Glutamatergic neuron (in vitro differentiated cells): ENCODE data around the gene C12orf60. TPM values are rescaled to one million over a fixed set of nuclear protein-coding genes. Genes with fewer than 3 reads are reported as not detected.
"Not testable (repeated sequence)": the region's sequence is repeated elsewhere in the genome, so short reads cannot be mapped to it uniquely, and the experiment has no call there.

Experiments
- DNase-seq: peaks from one replicate; pipeline ENCODE4 v3.0.0; 2022
- H3K27ac Mint-ChIP-seq: one replicate; pipeline ENCODE4 v1.8.0; 2020; ENCODE audit warnings: mild to moderate bottlenecking, mixed read lengths, inconsistent platforms; ENCODE audit not compliant: unreplicated experiment
- H3K27me3 Mint-ChIP-seq: one replicate; pipeline ENCODE4 v1.8.0; 2020; ENCODE audit warnings: mild to moderate bottlenecking, moderate library complexity, mixed read lengths, inconsistent platforms; ENCODE audit not compliant: unreplicated experiment
- H3K36me3 Mint-ChIP-seq: one replicate; pipeline ENCODE4 v1.8.0; 2020; ENCODE audit warnings: mild to moderate bottlenecking, mixed read lengths, inconsistent platforms; ENCODE audit not compliant: unreplicated experiment
- H3K4me1 Mint-ChIP-seq: one replicate; pipeline ENCODE4 v1.8.0; 2020; ENCODE audit warnings: mild to moderate bottlenecking, low read depth, mixed read lengths, inconsistent platforms; ENCODE audit not compliant: unreplicated experiment
- H3K4me3 Mint-ChIP-seq: one replicate; pipeline ENCODE4 v1.8.0; 2020; ENCODE audit warnings: mild to moderate bottlenecking, mixed read lengths, inconsistent platforms; ENCODE audit not compliant: unreplicated experiment
- H3K9me3 Mint-ChIP-seq: one replicate; pipeline ENCODE4 v1.8.0; 2020; ENCODE audit warnings: mild to moderate bottlenecking, moderate library complexity, mixed read lengths, inconsistent platforms; ENCODE audit not compliant: unreplicated experiment
- long read RNA-seq: library from polyadenylated mRNA; unstranded; transcript quantifications from one replicate; pipeline ENCODE4 v2.0.0, GENCODE V29; 2020; ENCODE audit not compliant: unreplicated experiment
- total RNA-seq: library from RNA; stranded (reverse); fragmentation: NEBNext Ultra II Directional; extraction: Animal tissue kit (Norgen Biotek cat#: 25700); gene quantifications from one replicate; pipeline ENCODE4 v1.2.1, GENCODE V29; 2021; ENCODE audit not compliant: unreplicated experiment
- TF ChIP-seq, protein P1 (sequence below): fragments of 200-600 bp; sonication (generic); IDR thresholded peaks from one replicate; pipeline ENCODE4 v1.5.0; 2021; ENCODE audit not compliant: partially characterized antibody, unreplicated experiment

Gene C12orf60
- total RNA-seq: 0.88 TPM
- long read RNA-seq, partial matches to known transcripts: 0 of 1 reads
- long read RNA-seq, other reads (novel, unspliced or antisense): 0 of 1 reads

GRCh38 chr12:14803011-14803829, at the start of gene C12orf60, which contains the start of gene WBP11:
Gene C12orf60 (plus strand): TSS chr12:14803670. CDS start chr12:14822936, 19,266 bp downstream.
Gene WBP11 (minus strand): TSS chr12:14803478. CDS start chr12:14801383, 2,095 bp downstream.
- Mint-ChIP-seq H3K27me3 (peaks cover 1% of the 10 kb centered on the region), H3K4me3 (no peak within 1 kb of the TSS), H3K9me3 (no peaks in the 10 kb centered on the region), H3K36me3 (no peaks in the 10 kb centered on the region), H3K27ac (no peak within 1 kb of the TSS), H3K4me1 (no peaks in the 10 kb centered on the region)
- DNase-seq: peak; percentile 84
- TF ChIP-seq, protein P1, sequence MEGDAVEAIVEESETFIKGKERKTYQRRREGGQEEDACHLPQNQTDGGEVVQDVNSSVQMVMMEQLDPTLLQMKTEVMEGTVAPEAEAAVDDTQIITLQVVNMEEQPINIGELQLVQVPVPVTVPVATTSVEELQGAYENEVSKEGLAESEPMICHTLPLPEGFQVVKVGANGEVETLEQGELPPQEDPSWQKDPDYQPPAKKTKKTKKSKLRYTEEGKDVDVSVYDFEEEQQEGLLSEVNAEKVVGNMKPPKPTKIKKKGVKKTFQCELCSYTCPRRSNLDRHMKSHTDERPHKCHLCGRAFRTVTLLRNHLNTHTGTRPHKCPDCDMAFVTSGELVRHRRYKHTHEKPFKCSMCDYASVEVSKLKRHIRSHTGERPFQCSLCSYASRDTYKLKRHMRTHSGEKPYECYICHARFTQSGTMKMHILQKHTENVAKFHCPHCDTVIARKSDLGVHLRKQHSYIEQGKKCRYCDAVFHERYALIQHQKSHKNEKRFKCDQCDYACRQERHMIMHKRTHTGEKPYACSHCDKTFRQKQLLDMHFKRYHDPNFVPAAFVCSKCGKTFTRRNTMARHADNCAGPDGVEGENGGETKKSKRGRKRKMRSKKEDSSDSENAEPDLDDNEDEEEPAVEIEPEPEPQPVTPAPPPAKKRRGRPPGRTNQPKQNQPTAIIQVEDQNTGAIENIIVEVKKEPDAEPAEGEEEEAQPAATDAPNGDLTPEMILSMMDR: no peak

GRCh38 chr12:14756334-14757143, 46.9 kb upstream of the C12orf60 start:
- Mint-ChIP-seq H3K4me3 (no peak overlapping the region), H3K4me1 (no peaks in the 10 kb centered on the region), H3K27ac (no peak overlapping the region), H3K27me3 (no peaks in the 10 kb centered on the region), H3K36me3 (no peaks in the 10 kb centered on the region), H3K9me3 (no peaks in the 10 kb centered on the region)
- peak; percentile 40 for DNase-seq
- TF ChIP-seq, protein P1: peak; percentile 75

DNA sequence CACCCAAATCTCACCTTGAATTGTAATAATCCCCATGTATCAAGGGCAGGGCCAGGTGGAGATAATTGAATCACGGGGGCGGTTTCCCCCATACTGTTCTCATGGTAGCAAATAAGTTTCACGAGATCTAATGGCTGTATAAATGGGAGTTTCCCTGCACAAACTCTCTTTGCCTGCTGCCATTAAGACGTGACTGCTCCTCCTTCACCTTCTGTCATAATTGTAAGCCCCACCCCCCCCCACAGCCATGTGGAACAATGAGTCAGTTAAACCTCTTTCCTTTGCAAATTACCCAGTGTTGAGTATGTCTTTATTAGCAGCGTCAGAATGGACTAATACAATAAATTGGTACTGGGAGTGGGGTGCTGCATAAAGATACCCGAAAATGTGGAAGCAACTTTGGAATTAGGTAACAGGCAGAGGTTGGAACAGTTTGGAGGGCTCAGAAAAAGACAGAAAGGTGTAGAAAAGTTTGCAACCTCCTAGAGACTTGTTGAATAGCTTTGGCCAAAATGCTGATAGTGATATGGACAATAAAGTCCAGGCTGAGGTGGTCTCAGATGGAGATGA, 43.7 kb upstream of the C12orf60 start:
- not testable (repeated sequence) for H3K4me3 Mint-ChIP-seq, H3K36me3 Mint-ChIP-seq, H3K27ac Mint-ChIP-seq, H3K27me3 Mint-ChIP-seq, DNase-seq, H3K9me3 Mint-ChIP-seq, H3K4me1 Mint-ChIP-seq

DNA sequence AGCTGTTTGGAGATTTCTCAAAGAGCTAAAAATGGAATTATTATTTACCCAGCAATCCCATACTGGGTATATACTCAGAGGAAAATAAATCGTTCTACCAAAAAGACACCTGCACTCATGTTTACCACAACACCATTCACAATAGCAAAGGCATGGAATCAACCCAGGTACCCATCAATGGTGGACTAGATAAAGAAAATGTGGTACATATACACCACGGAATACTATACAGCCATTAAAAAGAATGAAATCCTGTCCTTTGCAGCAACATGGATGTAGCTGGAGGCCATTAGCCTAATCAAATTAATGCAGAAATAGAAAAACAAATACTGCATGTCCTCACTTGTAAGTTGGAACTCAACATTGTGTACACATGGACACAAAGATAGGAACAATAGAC, 38.1 kb upstream of the C12orf60 start:
- TF ChIP-seq, protein P1: no peak

GRCh38 chr12:14766020-14766419, 37.5 kb upstream of the C12orf60 start:
- H3K4me1 Mint-ChIP-seq, H3K27ac Mint-ChIP-seq, H3K36me3 Mint-ChIP-seq, H3K27me3 Mint-ChIP-seq, H3K4me3 Mint-ChIP-seq, DNase-seq: not testable (repeated sequence)
- H3K9me3 Mint-ChIP-seq: peaks cover 14% of the 10 kb centered on the region

More for the DNA sequence above, 38.1 kb upstream of the C12orf60 start:
- Mint-ChIP-seq H3K27me3 (peaks cover 4% of the 10 kb centered on the region), H3K36me3 (no peaks in the 10 kb centered on the region), H3K4me1 (no peaks in the 10 kb centered on the region), H3K27ac (no peak overlapping the region), H3K9me3 (peaks cover 9% of the 10 kb centered on the region), H3K4me3 (no peak overlapping the region)
- no peak for DNase-seq
